ENCODE measurements around the gene STAT6.
"Not testable (repeated sequence)": the region's sequence is repeated elsewhere in the genome, so short reads cannot be mapped to it uniquely, and the experiment has no call there.

STAT6 gene

DNA sequence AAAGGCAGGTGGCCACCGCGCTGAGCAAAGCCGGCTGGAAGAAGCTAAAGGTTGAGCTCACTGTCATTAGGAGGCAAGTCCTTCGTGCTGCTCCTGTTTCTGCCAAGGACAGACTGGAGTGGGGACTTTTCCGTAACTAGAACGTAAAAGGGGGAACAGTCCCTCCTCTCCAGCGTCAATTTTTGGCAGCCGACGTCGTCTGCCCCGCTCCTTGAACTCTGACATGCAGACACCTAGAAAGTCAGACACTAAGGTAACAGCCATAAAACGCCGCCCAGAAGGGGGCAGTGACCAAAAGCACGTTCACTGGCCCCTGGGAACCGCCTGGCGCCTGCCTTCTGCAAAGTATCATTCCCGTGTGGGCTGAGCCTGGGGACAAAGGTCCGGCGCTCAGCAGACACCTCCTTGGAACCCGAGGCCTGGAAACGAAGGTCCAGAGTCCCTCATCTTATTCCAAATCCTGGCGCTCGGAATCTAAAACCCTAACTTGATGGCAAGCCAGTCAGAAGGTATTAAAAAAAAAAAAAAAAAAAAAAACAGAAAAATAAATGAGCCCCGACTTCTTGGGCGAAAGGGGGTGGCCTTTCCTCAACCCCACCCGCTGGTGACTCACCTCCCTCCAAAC lies 16.1 kb upstream of the STAT6 start:
- DNase-seq (ENCODE audit: low read depth) = peak; percentile 69

DNA sequence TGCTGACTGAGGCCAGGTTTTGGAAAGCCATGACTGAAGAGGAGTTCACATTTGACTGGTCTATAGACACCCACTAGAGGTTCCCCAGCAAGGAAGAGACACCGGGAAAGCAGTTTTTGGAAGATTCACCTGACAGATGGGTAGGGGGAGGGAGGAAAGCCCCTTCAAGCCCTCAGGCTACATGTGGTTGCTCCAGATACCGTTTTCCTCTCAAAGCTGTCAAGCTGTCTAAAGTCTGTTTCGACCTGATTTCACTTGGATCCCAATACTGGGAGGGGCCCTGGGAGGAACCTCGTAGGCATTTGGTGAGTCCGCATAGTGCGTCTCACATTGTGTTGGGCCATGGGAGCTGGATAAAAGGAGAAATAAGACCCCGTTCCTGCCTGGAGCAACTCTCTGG lies 15.4 kb upstream of the STAT6 start:
- DNase-seq (ENCODE audit: low read depth) = no peak

DNA sequence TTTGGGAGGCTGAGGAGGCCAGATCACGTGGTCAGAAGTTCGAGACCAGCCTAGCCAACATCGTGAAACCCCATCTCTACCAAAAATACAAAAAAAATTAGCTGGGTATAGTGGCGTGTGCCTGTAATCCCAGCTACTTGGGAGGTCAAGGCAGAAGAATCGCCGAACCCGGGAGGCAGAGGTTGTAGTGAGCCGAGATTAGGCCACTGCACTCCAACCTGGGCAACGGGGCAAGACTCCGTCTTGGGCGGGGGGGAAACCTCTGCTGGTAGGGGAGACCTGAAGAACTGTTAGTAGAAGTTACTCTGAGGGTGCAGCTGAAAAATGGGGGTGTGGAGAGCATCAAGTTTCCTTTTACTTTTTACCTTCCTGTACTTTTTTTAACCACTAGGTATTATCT lies 14.9 kb upstream of the STAT6 start:
- DNase-seq (ENCODE audit: low read depth) = no peak

DNA sequence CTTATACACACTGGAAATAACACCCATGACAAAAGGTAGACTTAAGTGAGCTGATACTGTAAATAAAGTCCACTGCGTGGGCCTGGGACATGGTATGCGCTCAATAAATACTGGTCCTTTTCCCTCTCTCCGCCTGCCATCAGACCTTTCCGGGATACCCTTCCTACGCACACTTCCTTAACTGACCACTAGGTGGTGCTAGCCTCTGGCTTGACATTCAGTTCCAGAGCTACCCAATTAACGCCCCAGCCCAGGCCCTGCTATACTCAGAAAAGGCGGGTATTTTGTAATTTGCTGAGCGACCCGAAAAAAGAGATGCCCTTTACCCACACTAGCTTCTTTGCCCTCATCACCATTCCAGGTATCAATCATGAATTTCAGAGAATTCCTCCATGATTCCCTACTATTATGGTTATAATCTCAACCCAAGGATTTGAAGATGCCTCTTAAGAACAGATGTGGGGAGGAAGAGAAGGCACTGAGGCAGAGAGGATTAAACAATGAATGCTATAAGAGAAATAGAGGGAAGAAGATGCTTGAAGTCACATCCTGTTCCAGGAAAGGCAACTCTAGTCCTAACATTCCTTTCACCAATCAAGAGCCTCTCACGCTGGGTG lies 13.2 kb upstream of the STAT6 start:
- DNase-seq (ENCODE audit: low read depth) = peak; percentile 66

DNA sequence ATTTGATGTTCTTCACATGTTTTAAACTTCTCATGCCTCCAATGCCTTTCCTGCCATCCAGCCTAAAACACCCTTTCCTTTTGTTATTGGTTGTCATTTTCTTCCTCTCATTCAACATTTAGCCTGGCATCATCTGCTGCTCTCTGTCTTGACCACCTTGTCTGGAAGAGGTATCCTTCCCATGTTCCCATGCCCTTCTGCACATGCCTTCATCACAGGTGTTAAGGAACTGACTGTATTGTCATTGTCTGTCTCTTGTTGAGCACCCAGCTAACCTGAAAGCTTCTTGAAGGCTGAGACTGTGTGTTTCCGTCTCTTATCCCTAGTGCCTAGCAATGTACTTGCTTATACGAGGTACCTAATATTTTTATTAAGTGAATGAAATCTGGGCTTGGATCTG lies 12.7 kb upstream of the STAT6 start:
- no peak for DNase-seq (ENCODE audit: low read depth)

DNA sequence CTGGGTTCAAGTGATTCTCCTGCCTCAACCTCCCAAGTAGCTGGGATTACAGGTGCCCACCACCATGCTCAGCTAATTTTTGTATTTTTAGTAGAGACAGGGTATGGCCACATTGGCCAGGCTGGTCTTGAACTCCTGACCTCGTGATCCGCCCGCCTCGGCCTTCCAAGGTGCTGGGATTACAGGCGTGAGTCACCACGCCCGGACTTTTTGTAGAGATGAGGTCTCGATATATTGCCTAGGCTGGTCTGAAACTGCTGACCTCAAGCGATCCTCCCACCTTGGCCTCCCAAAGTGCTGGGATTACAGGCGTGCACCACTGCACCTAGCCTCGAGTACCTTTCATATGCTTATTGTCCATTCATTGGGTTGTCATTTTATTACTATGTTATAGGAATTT lies 9.6 kb upstream of the STAT6 start:
- DNase-seq (ENCODE audit: low read depth) = not testable (repeated sequence)

DNA sequence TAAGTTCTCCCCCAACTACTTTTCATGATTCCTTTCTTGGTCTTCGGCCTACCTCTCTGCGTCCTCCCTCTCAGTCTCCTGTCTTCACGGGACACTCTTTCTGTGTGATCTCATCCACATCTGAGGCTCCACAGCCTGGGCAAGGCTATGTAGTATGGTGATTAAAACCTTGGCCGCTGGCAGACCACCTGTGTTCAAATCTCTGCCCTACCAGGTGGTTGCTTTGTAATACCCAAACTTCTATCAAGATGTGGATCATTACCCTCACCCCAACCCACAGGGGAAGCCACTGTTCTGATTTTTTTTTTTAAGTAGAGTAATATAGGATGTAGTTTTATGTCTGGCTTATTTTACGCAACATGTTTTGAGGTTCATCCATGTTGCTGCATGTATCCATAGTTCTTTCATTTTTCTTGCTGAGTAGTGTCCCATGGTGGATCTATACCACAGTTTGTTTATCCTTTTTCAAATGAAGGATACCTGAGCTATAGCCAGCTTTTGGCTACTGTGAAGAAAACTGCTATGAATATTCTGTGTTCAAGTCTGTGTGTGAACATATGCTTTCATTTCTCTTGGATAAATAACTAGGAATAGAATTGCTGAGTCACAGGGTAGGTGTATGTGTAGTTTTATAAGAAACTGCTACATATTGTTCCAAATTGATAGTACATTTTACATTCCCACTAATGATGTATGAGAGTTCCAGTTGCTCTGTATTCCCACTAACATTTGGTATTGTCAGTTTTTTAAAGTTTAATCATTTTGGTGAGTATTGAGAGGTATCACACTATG lies 8.3 kb upstream of the STAT6 start:
- DNase-seq (ENCODE audit: low read depth) = no peak

DNA sequence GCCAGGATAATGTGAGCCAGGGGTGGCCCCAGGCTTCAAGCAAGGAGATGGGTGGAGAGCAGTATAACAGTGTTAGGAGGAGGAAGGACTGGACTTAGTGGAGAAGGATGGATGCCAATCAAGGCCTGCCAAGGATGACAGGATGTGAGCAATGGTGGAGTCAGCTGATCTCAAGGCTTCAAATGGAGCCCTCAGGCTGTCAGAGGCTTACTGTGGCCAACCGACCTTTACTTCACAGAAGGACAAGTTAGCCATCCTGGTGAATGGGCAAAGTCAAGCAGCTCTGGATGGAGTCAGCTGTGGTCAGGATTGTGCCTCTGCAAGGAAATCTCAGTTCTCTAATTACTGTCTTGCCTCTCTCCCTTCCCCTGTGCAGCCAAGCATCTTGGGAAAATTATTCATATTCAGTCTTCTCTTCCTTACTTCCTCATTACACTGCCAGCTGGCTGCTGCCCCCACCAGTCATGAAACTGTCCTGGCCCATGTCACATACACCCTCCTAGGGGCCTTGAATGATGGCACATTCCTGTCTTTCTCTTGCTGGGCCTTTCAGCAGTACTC lies 7.6 kb upstream of the STAT6 start:
- no peak for DNase-seq (ENCODE audit: low read depth)

DNA sequence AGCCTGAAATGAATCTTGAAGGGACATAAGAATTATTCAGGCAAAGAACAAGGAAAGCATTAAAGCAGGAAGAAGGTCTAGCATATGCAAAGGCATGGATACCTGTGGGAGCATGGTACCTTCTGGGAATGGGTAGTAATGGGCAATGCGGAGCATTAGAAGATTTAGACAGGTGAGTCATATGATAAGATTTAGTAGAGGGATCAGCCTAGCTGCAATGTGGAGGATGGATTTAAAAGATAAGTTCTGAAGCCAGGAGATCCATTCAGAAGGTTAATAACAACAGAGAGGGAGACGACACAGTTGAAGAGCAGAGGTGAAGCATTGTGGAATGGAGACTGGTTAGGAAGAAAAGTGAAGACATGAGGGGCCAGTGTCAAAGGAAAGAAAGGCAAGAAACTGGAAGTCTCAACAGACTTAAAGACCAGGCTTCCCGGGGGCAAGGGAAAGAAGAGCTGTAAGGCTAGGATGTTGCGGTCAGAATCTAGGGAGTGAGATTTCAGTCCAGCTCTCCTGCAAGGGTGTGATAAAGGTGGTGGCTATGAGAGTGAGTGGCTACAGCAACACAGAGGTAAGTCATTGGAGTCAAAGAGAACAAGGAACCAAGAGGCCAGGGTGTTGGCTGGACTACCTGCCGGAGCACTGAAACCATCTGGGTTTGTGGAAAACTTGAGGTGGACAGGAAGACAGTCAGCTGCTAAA lies 5.6 kb upstream of the STAT6 start:
- DNase-seq (ENCODE audit: low read depth) = no peak

- no peak for DNase-seq (ENCODE audit: low read depth)
These were observed 1.5 kb upstream of the STAT6 start for GRCh38 chr12:57112492-57113294.

DNA sequence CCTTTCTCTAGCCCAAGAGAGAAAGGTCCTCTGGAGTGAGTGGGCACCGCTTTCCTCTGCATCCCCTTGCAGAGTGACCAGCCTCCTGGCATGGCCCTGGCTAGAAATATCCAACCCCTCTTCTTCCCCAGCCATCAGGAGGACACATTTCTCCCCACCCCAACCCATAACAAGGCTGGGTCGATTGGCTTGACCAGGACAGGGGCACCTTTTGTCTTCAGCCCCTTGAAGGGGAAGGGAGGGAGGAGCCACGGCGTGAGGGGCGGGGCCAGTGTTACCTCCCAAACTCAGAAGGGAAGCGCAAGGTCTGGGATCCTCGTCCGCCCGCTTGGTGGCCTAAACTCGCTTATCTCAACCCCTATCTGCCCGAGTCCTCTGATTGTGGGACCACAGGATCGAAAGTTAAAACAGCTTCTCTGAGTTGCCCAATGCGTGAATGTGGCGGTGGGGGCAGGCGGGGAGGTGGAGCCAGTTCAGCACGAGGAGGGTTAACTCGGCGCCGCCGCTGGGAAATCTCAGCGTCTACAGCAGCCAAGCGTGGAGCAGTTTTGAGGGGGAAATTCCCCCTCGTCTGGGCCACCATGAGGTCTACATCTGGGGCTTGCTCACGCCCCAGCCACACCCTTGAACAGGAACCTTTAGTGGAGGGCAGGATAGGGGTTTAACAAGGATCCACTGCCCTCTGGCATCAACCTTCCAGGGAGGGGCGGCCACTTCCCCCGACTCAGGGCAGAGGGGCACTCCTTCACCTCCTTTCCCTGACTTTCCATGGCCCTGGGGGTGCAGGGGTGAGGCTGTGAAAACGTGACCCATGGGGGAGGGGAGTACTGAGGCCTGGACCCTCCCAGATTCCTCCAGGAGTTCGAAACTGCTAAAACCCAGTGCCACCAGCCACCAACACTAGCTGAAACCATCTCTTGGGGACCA lies 795 bp downstream of the STAT6 start:
- DNase-seq (ENCODE audit: low read depth) = peak; percentile 72

GRCh38 chr12:57109207-57110103 lies 1.7 kb downstream of the STAT6 start:
- DNase-seq (ENCODE audit: low read depth) = no peak

- DNase-seq (ENCODE audit: low read depth) = no peak
These were observed 3.6 kb downstream of the STAT6 start for GRCh38 chr12:57107456-57108155.

DNA sequence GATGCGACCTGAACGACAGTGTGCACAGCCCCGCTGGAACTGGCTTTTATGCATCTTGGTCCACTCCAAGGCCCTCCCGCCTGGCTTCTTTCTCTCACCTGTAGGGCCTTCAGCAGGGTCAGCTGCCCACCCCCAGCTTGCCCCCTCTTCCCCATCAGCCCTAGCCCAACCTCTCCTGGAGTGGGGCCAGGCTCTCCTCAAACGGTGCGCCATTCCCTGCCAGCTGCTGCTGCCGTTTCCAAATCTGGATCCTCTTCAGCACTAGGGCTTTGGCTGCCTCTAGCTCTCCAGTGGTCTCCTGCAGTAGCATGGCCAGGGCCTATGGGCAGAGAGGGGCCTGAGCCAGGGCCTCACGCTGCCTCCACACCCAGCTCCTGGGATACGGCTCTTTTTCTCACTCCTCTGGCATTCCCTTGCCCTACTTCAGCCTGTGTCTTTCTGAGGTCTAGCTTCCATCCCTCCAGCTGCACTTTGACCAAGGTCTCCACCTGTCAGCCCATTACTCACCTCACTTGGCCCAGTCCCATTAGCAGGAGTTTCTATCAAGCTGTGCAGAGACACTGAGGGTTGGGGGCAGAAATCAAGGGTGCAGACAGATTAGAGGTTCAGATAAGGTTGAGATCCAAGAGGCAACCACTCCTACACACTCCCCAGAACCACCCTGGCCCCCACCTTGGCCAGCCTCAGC lies 5.0 kb downstream of the STAT6 start:
- DNase-seq (ENCODE audit: low read depth) = no peak

DNA sequence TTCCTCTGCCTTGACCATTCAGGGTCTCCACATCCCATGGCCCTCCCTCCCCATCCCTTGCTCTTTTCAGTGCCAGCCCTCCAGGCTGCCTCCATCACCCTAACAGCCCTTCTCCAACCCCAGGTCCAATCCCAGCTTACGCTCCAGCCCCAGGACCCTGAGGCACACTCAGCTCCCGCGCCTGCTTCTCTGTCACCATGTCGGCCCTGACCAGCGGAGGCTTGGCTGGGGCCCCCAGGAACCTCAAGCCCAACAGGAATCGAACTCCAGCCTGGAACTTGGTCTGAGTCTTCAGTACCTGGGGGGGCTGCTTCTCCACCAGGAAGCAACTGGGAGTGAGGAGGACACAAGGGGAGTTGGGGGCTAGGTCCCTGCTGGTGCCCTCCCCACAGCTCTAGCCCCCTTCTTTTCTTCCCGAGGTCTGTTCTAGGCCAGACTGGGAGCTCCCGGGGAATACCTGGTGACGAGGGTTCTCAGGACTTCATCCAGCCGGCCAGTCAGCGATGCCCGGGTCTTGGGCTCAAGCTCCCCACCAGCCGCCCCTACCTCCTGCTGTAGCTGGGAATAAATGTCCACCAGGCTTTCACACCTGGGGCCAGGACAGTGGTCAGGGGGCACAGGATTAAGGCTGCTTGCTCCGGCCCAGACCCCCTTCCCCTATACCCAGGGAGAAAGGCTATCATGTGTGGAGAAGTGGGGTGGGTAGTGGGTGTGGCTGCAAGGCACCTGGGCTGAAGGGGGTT lies 6.0 kb downstream of the STAT6 start:
- DNase-seq (ENCODE audit: low read depth) = no peak

DNA sequence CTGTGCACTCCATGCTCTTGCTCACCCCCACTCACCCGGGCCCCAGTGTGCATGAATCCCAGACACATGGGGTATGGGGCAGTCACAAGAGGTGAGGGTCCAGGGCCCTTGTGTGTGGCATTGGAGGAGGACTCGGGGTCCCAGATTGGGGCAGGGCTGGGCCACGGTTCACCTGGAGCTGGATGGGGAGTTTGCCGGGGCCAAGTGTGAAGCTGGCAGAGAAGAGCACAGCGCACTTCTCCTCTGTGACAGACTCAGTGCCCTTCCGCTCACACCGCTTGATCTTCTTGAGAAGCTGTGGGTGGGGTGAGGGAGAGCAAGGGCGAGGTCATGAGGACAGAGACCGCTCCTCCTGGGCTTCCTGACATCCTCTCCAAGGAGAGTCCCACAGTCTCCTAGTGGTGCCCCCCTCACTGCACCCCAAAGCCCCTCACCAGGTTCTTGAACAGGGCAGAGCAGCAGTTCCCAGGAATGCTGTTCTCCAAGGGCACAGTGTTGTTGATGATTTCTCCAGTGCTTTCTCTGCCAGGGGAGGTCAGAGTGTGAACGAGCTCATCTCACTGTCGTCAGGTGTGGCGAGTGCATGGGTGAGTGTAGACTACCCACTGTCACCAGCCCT lies 6.8 kb downstream of the STAT6 start:
- no peak for DNase-seq (ENCODE audit: low read depth)

DNA sequence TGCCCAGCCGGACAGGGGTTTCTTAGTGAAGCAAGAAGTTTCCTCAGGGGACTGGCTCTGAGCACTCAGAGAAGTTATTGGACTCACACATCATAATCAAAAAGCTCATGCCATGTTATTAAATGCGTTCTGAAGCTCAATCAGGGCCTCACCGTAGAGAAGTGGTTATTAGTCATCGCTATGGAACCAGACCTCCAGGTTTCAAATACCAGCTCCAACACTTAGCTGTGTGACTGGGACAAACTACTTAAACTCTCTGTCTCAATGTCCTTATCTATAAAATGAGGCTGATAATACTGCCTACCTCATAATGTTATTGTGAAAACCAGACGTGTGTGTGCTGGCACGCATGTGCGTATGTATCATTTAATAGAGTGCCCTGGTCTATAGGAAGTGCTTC lies 7.3 kb downstream of the STAT6 start:
- no peak for DNase-seq (ENCODE audit: low read depth)

All from stimulated activated CD4-positive, alpha-beta T cell treated with anti-CD3 and anti-CD28 coated beads, Interleukin-2, amount 100 ng/mL, for 4 hours (primary cell).